Measurements from ENCODE around the gene CNGB1. TPM values are rescaled to one million over a fixed set of nuclear protein-coding genes. Genes with fewer than 3 reads are reported as not detected.

Gene CNGB1
- total and polyA plus RNA-seq, 8 donors: 0.03 to 0.43 (median 0.05) TPM; not detected in 3

DNA sequence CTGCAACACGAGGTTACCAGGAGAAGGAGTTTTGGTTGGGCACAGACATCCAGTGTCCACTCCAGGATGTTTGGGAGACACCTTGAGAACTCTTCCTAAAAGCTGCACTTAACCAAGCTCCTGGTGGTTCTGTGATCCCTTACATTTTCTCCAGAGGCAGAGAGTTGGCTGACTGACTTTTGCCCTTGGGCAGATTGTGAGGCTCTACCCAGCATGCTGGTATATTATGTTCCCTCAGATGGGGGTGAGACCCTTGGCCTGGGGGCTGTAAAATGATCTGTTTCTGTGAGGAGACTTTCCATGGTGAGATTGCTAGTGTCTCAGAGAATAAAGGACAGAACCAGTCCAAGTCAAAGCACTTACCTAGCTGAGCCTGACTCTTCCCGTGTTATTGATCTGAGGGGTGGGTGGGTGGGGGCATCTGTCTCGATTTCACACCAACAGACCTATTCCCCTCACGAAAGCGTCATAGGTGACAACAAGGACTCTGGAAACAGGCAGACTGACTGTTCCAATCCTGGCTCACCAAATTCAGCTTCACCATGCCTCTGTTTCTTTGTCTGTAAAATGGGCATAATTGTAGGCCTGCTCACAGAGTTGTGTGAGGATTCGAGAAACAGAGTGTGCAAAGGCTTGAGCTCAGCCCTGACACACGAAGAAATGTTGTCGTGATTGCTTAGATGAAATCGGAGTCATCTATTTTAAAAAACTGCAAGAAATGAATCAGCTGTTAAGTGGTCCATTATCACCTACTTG, 42.5 kb upstream of the CNGB1 start:
- no peak for ATAC-seq
- Histone ChIP-seq H3K27ac (no peak overlapping the region), H3K9me3 (no peaks in the 10 kb centered on the region), H3K4me1 (no peaks in the 10 kb centered on the region), H3K27me3 (no peaks in the 10 kb centered on the region), H3K4me3 (no peak overlapping the region), H3K36me3 (peaks cover 0 to 16% (median 5%) of the 10 kb centered on the region in 3 donors)
- TF ChIP-seq, protein P1, sequence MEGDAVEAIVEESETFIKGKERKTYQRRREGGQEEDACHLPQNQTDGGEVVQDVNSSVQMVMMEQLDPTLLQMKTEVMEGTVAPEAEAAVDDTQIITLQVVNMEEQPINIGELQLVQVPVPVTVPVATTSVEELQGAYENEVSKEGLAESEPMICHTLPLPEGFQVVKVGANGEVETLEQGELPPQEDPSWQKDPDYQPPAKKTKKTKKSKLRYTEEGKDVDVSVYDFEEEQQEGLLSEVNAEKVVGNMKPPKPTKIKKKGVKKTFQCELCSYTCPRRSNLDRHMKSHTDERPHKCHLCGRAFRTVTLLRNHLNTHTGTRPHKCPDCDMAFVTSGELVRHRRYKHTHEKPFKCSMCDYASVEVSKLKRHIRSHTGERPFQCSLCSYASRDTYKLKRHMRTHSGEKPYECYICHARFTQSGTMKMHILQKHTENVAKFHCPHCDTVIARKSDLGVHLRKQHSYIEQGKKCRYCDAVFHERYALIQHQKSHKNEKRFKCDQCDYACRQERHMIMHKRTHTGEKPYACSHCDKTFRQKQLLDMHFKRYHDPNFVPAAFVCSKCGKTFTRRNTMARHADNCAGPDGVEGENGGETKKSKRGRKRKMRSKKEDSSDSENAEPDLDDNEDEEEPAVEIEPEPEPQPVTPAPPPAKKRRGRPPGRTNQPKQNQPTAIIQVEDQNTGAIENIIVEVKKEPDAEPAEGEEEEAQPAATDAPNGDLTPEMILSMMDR (IDR thresholded peaks at IDR 0.05): no peak
- FAIRE-seq: no peak
- 88 to 90% methylated on average over 9 of the region's 9 CpGs for WGBS, 2 donors
- intact Hi-C loops (cut with DNase I): loop anchor here in 1 of 3 donors (10.0 kb wide), 1 partner anchor 439 kb away; no protein-coding TSS in a partner anchor
- no peak for DNase-seq

DNA sequence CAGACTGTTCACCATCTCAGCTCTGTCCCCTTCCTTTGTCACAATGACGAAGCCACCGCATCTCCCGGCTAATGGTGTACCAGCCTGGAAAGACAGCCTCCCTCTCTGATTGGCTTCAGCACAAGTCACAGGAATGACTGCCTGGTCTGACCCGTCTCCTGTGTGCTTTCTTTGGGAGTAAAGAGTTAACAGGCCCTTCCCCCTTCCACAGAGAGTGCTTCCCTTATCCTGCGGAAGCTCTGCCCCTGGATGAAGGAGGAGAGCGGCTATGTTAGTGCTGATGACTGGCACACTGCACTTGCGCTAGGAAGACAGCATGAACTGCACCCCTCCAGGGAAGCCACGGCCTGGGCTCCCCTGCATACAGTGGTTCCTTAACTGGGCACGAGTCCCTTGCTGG, 41.6 kb upstream of the CNGB1 start:
- Histone ChIP-seq H3K27ac (no peak overlapping the region), H3K9me3 (no peaks in the 10 kb centered on the region), H3K36me3 (peaks cover 0 to 16% (median 3%) of the 10 kb centered on the region in 3 donors), H3K27me3 (no peaks in the 10 kb centered on the region), H3K4me3 (no peak overlapping the region), H3K4me1 (no peaks in the 10 kb centered on the region)
- TF ChIP-seq, protein P1 (IDR thresholded peaks at IDR 0.05): no peak
- FAIRE-seq (no peak), DNase-seq (peak in 1 of 6 donors; percentile 29), ATAC-seq (no peak)
- WGBS, 2 donors: 85 to 87% methylated on average over 9 of the region's 9 CpGs
- intact Hi-C loops (cut with DNase I): loop anchor here in 1 of 3 donors (10.0 kb wide), 1 partner anchor 438 kb away; no protein-coding TSS in a partner anchor

DNA sequence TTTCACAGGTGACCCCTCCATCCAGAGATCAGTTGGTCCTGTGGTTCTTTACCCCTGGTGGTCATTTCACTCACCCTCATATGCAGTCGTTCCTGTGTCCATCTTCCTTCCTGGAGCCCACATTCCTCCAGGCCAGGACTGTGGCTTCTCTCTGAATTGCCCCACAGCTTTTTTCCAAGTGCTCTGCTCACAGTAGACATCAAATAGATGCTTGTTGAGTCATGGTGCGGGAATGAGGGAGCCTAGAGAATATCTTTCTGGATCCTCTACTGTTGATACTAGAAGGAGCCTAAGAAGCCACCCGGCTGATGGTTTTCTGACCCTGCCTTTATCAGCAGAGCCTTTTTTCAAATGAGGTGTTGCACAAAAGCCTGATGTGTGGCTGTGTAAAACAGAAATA, 40.7 kb upstream of the CNGB1 start:
- ATAC-seq (no peak), DNase-seq (no peak), FAIRE-seq (no peak)
- TF ChIP-seq, protein P1 (IDR thresholded peaks at IDR 0.05): no peak
- WGBS, 2 donors: 82 to 85% methylated on average over 3 of the region's 3 CpGs
- Histone ChIP-seq H3K4me1 (no peaks in the 10 kb centered on the region), H3K4me3 (no peak overlapping the region), H3K27ac (no peak overlapping the region), H3K27me3 (no peaks in the 10 kb centered on the region), H3K9me3 (no peaks in the 10 kb centered on the region), H3K36me3 (peaks cover 0 to 16% (median 3%) of the 10 kb centered on the region in 3 donors)
- intact Hi-C loops (cut with DNase I): loop anchor here in 1 of 3 donors (10.0 kb wide), 1 partner anchor 437 kb away; no protein-coding TSS in a partner anchor

DNA sequence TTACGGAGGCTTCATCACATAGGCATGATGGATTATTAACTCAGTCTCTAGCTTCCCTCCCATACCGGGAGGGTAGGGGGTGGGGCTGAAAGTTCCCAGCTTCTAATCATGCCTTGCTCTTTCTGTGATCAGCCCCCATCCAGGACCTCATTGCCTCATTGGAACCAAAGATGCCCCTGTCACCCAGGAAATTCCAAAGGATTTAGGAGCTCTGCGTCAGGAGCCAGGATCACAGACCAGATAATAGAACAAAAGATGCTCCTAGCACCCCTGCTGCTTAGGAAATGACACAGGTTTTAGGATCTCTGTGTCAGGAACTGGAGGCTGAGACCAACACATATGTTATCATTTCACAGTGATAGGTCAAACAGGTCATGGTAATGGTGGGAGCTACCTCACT, 40.0 kb upstream of the CNGB1 start:
- 64 to 82% methylated on average over 3 of the region's 3 CpGs for WGBS, 2 donors
- TF ChIP-seq, protein P1 (IDR thresholded peaks at IDR 0.05): no peak
- Histone ChIP-seq H3K9me3 (no peaks in the 10 kb centered on the region), H3K27ac (no peak overlapping the region), H3K4me1 (no peaks in the 10 kb centered on the region), H3K4me3 (no peak overlapping the region), H3K36me3 (peaks cover 0 to 16% (median 3%) of the 10 kb centered on the region in 3 donors), H3K27me3 (no peaks in the 10 kb centered on the region)
- intact Hi-C loops (cut with DNase I): loop anchor here in 1 of 3 donors (10.0 kb wide), 1 partner anchor 436 kb away; no protein-coding TSS in a partner anchor
- DNase-seq (no peak), ATAC-seq (no peak), FAIRE-seq (no peak)
